ENCODE results near the gene MTFR1L. TPM values are rescaled to one million over a fixed set of nuclear protein-coding genes. Genes with fewer than 3 reads are reported as not detected.

The MTFR1L gene
- total RNA-seq, 1 experiment from 2014 or later = 24.3 TPM

DNA sequence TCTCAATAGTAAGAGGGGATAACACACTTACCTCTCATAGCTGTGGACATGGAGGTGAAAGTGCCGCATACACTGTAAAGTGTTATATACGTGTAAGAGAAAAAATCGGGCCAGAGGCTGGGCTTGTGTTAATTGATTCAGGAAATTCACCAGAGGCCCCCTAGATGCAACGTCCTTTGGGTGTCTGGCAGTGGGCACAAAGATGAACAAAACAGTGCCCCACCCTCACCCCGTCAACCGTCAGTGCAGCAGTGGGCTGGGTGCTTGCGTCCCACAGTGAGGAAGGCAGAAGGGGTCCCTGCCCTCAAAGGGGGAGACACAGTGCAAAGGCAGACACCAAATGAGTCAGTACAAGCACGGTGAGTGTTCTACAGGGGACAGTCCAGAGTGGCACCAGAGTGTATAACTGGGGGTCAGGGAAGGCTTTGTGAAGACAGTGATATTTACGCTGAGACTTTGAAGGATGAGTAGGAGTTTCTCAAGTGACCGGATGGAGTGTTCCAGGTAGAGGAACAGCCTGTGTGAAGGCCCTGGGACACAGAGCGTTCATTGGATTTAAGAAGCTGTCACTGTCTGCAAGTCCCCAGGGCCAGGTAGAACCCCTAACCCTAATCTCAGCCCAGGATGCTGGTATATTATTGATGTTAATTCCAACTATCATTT lies 6.6 kb upstream of the MTFR1L start:
- H3K36me3 ChIP-seq = peaks cover 17% of the 10 kb centered on the region
- H3K9me3 ChIP-seq = no peaks in the 10 kb centered on the region
- H3K27me3 ChIP-seq = no peaks in the 10 kb centered on the region
- H3K4me3 ChIP-seq = no peak overlapping the region
- no peak for DNase-seq

DNA sequence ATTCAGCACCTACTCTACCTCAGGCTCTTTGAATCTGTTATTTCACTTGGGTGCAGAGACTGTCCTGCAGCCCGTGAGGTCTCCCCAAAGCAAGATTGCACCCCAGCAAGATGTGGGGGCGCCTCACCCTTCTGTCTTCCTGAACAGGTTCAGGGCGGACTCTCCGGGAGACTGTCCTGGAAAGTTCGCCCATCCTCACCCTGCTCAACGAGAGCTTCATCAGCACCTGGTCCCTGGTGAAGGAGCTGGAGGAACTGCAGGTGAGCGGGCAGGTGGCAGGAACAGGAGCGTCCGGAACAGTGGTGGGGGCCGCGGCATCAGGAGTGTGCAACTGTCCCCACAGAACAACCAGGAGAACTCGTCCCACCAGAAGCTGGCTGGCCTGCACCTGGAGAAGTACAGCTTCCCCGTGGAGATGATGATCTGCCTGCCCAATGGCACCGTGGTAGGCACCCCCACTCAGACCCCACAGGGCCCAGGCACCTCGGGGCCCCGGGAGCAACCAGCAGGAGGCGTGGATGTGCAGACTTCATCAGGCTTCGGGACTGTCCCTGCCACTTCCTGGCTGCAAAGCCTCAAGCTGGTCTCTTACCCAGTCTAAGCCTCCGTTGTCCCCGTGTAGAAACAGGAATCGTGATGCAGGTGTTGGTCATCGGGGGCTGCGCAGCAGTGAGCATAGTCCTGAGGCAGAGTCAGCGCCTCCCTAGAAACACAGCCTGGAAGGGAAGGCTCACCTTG lies 5.9 kb upstream of the MTFR1L start:
- Histone ChIP-seq H3K4me3 (no peak overlapping the region), H3K9me3 (no peaks in the 10 kb centered on the region), H3K36me3 (peaks cover 15% of the 10 kb centered on the region), H3K27me3 (no peaks in the 10 kb centered on the region)
- DNase-seq = no peak

GRCh38 chr1:25814549-25815087 lies 5.1 kb upstream of the MTFR1L start:
- no peaks in the 10 kb centered on the region for H3K27me3 ChIP-seq
- no peaks in the 10 kb centered on the region for H3K9me3 ChIP-seq
- H3K36me3 ChIP-seq = peaks cover 15% of the 10 kb centered on the region
- no peak overlapping the region for H3K4me3 ChIP-seq
- DNase-seq = no peak

GRCh38 chr1:25815208-25816111 lies 4.3 kb upstream of the MTFR1L start:
- peaks cover 14% of the 10 kb centered on the region for H3K36me3 ChIP-seq
- no peaks in the 10 kb centered on the region for H3K9me3 ChIP-seq
- no peak overlapping the region for H3K4me3 ChIP-seq
- DNase-seq = no peak
- no peaks in the 10 kb centered on the region for H3K27me3 ChIP-seq

DNA sequence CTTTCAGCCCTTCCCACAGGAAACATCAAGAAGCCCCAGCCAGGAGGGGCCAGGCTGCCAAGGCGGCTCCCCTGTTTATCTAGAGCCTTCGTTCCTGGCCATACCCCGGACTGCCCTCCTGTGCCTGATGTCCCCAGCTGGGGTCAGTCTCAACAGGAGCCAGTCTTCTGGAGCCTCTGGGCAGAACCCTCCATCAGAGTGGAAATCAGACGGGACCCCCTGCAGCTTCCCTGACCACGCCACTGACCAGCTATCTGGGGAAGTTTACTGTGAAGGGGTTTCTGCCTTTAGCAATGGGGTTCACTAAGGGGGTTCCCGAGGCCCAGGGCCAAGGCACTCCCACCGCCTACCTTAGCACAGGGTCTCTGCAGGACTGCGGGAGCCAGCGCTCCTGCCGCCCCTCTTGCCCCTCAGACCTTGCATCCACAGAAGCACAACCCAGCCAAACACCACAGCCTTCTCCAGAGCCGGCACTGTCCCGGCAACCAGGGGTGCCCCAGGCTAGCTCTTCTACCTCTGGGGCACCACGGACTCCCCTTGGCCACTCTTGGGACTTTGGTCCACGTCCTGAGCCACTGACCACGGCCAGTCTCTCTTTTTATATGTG lies 3.5 kb upstream of the MTFR1L start:
- H3K27me3 ChIP-seq = no peaks in the 10 kb centered on the region
- peaks cover 6% of the 10 kb centered on the region for H3K36me3 ChIP-seq
- no peak for DNase-seq
- no peaks in the 10 kb centered on the region for H3K9me3 ChIP-seq
- no peak overlapping the region for H3K4me3 ChIP-seq

GRCh38 chr1:25817840-25818501 lies 1.8 kb upstream of the MTFR1L start:
- DNase-seq = no peak
- H3K4me3 ChIP-seq = no peak overlapping the region
- no peaks in the 10 kb centered on the region for H3K9me3 ChIP-seq
- H3K36me3 ChIP-seq = no peaks in the 10 kb centered on the region
- H3K27me3 ChIP-seq = no peaks in the 10 kb centered on the region

GRCh38 chr1:25818569-25818968 lies 1.2 kb upstream of the MTFR1L start:
- Histone ChIP-seq H3K36me3 (peaks cover 4% of the 10 kb centered on the region; the same call in 1 of the 2 replicates), H3K4me3 (peak overlapping the region; percentile 97), H3K27me3 (no peaks in the 10 kb centered on the region), H3K9me3 (no peaks in the 10 kb centered on the region)
- DNase-seq = no peak

GRCh38 chr1:25820247-25821111 lies 725 bp downstream of the MTFR1L start:
- Histone ChIP-seq H3K4me3 (peak overlapping the region; percentile 97), H3K36me3 (peaks cover 9% of the 10 kb centered on the region; the same call in 1 of the 2 replicates), H3K27me3 (no peaks in the 10 kb centered on the region), H3K9me3 (no peaks in the 10 kb centered on the region)
- peak; percentile 60 for DNase-seq

DNA sequence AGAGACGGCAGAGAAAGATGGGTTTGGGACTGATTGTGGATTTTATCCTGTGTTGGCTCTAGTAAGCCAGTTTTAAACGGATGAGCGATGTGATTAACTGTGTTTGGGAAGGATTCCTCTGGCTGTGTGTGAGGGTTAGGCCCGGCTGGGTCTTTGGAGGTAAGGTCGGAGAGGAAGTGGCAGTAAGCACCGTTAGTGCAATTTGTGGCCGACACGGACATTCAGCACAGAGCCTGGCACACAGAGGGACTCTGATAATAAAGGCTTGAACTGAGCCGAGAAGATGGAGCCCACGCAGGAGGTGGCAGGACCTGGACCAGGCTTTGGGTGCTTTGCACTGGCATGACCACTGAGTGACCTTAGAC lies 1.3 kb downstream of the MTFR1L start:
- no peaks in the 10 kb centered on the region for H3K9me3 ChIP-seq
- DNase-seq = no peak
- peak overlapping the region; percentile 97 for H3K4me3 ChIP-seq
- peaks cover 12% of the 10 kb centered on the region for H3K36me3 ChIP-seq
- no peaks in the 10 kb centered on the region for H3K27me3 ChIP-seq

- H3K27me3 ChIP-seq = no peaks in the 10 kb centered on the region
- peak overlapping the region; percentile 97; the same call in 1 of the 2 replicates for H3K4me3 ChIP-seq
- H3K36me3 ChIP-seq = peaks cover 13% of the 10 kb centered on the region
- DNase-seq = peak; percentile 82
- H3K9me3 ChIP-seq = no peaks in the 10 kb centered on the region
These were observed 1.9 kb downstream of the MTFR1L start for GRCh38 chr1:25821630-25822091.

DNA sequence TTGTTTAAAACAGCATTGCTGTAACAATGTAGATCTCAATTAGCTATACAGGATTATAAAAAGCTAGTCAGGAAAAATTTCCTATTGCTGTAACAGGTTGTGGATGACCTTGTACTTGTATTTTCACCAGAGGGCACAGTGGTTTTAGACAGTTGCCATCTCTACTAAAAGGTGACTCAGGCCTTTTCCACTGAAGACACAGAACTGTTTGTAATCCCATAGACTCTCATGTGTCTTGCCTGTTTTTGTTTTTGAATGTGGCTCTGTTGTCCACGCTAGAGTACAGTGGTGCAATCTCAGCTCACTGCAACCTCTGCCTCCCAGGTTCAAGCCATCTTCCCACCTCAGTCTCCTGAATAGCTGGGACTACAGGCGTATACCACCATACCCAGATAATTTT lies 5.9 kb downstream of the MTFR1L start:
- peaks cover 45% of the 10 kb centered on the region for H3K36me3 ChIP-seq

DNA sequence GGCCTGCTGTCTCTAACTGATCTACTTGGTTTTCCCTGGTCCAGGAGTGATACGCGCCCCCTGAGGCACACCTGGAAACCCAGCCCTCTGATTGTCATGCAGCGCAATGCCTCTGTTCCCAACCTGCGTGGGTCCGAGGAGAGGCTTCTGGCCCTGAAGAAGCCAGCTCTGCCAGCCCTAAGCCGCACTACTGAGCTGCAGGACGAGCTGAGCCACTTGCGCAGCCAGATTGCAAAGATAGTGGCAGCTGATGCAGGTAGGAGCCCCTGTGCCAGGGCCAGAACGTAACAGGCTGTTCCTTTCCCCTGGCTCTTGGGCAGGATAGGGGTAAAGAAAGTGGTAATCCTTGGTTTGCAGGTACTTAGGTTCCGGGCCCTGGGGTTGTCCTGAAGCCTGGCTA lies 6.8 kb downstream of the MTFR1L start:
- DNase-seq = no peak
- Histone ChIP-seq H3K27me3 (no peaks in the 10 kb centered on the region), H3K4me3 (no peak overlapping the region), H3K9me3 (no peaks in the 10 kb centered on the region), H3K36me3 (peaks cover 54% of the 10 kb centered on the region)

More for the DNA sequence above, 5.9 kb downstream of the MTFR1L start:
- Histone ChIP-seq H3K4me3 (no peak overlapping the region), H3K9me3 (no peaks in the 10 kb centered on the region), H3K27me3 (no peaks in the 10 kb centered on the region)
- DNase-seq = no peak

GRCh38 chr1:25828491-25828890 lies 8.7 kb downstream of the MTFR1L start:
- peaks cover 67% of the 10 kb centered on the region for H3K36me3 ChIP-seq
- no peaks in the 10 kb centered on the region for H3K27me3 ChIP-seq
- H3K9me3 ChIP-seq = no peaks in the 10 kb centered on the region
- DNase-seq = no peak
- no peak overlapping the region for H3K4me3 ChIP-seq

DNA sequence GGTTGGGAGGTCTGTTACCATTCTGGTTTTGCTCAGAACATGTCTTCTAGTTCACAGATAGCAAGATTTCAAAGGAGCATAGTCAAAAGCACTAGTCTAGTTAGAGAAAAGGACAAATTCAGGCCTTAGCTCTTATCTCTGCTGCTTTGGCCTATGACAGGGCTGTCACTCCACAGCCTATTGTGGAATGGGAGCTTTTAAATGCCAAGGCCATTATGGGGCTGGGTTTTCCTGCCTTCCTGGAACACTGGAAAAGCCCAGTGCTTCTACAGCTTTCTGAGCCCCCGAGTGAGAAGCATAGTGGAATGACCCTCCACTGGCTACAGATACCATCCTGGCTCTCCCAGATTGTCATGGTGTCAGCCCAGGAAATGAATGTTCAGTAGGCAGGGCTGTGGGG lies 9.3 kb downstream of the MTFR1L start:
- H3K9me3 ChIP-seq = no peaks in the 10 kb centered on the region
- H3K36me3 ChIP-seq = peaks cover 69% of the 10 kb centered on the region
- no peak overlapping the region for H3K4me3 ChIP-seq
- no peak for DNase-seq
- no peaks in the 10 kb centered on the region for H3K27me3 ChIP-seq

GRCh38 chr1:25831569-25832196 lies 11.9 kb downstream of the MTFR1L start:
- Histone ChIP-seq H3K4me3 (no peak overlapping the region), H3K27me3 (no peaks in the 10 kb centered on the region), H3K9me3 (no peaks in the 10 kb centered on the region), H3K36me3 (peaks cover 79% of the 10 kb centered on the region)
- no peak for DNase-seq
